Testis (tissue), 3 donors: ENCODE measurements around the gene IQCH. TPM values are rescaled to one million over a fixed set of nuclear protein-coding genes. Genes with fewer than 3 reads are reported as not detected.

Experiments
- DNase-seq: peaks from one replicate; pipeline ENCODE4 v3.0.0-alpha.2; 2019
- H3K27ac ChIP-seq, 2 donors: fragments of 200-600 bp; sonication (generic); one replicate each; pipeline ENCODE4 v1.5.1; 2019
- H3K27me3 ChIP-seq: fragments of 200-600 bp; sonication (generic); one replicate; pipeline ENCODE4 v1.5.1; 2019
- H3K36me3 ChIP-seq: fragments of 200-600 bp; sonication (generic); one replicate; pipeline ENCODE4 v1.5.1; 2017; ENCODE audit warnings: low read depth; ENCODE audit errors: missing control alignments
- H3K4me1 ChIP-seq: fragments of 200-600 bp; sonication (generic); one replicate; pipeline ENCODE4 v1.5.1; 2019
- H3K4me3 ChIP-seq, 2 donors: fragments of 200-600 bp; sonication (generic); one replicate each; pipeline ENCODE4 v1.5.1; 2017 to 2019
- H3K9me3 ChIP-seq: fragments of 200-600 bp; sonication (generic); one replicate; pipeline ENCODE4 v1.5.1; 2017
- POLR2A ChIP-seq: fragments of 450-650 bp; IDR thresholded peaks from one replicate; pipeline ENCODE4 v1.6.1; 2017; ENCODE audit warnings: antibody characterized with exemption, mild to moderate bottlenecking, moderate library complexity
- WGBS, 2 donors: methylation state at CpG; one replicate each; pipeline ENCODE4 v1.1.5; 2018; 5-methylcytosine and 5-hydroxymethylcytosine counted together
- intact Hi-C: fragments of 100-400 bp; cut with DNase I; formaldehyde crosslinking; loops from one replicate; pipeline ENCODE4 v1.15.1; 2023; ENCODE audit warnings: low total_unique reads
- polyA plus RNA-seq: library from polyadenylated mRNA; stranded (reverse); fragments of 350-450 nt; fragmentation: Illumina TruSeq; extraction: RNeasy Lipid Tissue Mini Kit (QIAGEN cat#74804); gene quantifications from one replicate; pipeline ENCODE4 v1.2.3, GENCODE V29; 2014; ENCODE audit warnings: low read depth, low replicate concordance; ENCODE audit not compliant: insufficient read depth
- total RNA-seq, 2 donors: library from RNA; depleted of rRNA; stranded (reverse); fragments of >200 nt; gene quantifications; one replicate each; pipeline ENCODE4 v1.2.3, GENCODE V29; 2016
- TF ChIP-seq, protein P1 (sequence below), 3 experiments: fragments of 450-650 bp in 2 of 3; fragments of 200-600 bp in 1 of 3; sonication (generic) in 1 of 3; IDR thresholded peaks; one replicate each; pipeline ENCODE4 v1.5.1; 2016 to 2019; ENCODE audit warnings: antibody characterized with exemption in 3 of 3, mild to moderate bottlenecking in 2 of 3, moderate library complexity in 1 of 3

IQCH gene
- total and polyA plus RNA-seq, 3 donors from 2014 or later: 23.5 to 42.2 (median 31.9) TPM

DNA sequence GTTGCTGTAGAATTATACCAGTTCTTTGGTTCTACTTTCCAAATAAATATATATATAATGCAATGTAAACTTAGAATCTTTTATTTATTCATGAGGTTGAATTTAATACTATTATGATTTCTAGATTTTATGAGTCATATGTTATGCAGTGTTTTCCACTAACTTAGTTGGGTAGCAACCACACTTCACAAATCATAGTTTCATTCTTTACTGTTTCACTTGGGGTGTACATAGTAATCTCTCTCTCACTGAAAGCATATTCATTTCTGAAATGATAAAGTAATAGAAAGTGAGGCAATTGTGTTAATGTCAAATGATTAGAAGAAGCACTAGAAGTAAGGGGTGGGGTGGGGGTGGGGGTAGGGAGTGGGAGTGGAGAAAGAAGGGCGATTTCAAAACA is 52.6 kb downstream of the IQCH start:
- no peaks in the 10 kb centered on the region for H3K4me1 ChIP-seq
- H3K4me3 ChIP-seq: no peak overlapping the region
- H3K9me3 ChIP-seq: no peaks in the 10 kb centered on the region
- no peak for DNase-seq
- no peaks in the 10 kb centered on the region for H3K27me3 ChIP-seq
- TF ChIP-seq, protein P1, sequence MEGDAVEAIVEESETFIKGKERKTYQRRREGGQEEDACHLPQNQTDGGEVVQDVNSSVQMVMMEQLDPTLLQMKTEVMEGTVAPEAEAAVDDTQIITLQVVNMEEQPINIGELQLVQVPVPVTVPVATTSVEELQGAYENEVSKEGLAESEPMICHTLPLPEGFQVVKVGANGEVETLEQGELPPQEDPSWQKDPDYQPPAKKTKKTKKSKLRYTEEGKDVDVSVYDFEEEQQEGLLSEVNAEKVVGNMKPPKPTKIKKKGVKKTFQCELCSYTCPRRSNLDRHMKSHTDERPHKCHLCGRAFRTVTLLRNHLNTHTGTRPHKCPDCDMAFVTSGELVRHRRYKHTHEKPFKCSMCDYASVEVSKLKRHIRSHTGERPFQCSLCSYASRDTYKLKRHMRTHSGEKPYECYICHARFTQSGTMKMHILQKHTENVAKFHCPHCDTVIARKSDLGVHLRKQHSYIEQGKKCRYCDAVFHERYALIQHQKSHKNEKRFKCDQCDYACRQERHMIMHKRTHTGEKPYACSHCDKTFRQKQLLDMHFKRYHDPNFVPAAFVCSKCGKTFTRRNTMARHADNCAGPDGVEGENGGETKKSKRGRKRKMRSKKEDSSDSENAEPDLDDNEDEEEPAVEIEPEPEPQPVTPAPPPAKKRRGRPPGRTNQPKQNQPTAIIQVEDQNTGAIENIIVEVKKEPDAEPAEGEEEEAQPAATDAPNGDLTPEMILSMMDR (IDR thresholded peaks at IDR 0.05): no peak
- no peak for TF ChIP-seq POLR2A
- WGBS, 2 donors: 70 to 72% methylated on average over 1 of the region's 1 CpG
- intact Hi-C loops: loop anchor here (10.0 kb wide), 1 partner anchor 362 kb away; no protein-coding TSS in a partner anchor
- H3K27ac ChIP-seq: no peak overlapping the region
- H3K36me3 ChIP-seq: no peaks in the 10 kb centered on the region

DNA sequence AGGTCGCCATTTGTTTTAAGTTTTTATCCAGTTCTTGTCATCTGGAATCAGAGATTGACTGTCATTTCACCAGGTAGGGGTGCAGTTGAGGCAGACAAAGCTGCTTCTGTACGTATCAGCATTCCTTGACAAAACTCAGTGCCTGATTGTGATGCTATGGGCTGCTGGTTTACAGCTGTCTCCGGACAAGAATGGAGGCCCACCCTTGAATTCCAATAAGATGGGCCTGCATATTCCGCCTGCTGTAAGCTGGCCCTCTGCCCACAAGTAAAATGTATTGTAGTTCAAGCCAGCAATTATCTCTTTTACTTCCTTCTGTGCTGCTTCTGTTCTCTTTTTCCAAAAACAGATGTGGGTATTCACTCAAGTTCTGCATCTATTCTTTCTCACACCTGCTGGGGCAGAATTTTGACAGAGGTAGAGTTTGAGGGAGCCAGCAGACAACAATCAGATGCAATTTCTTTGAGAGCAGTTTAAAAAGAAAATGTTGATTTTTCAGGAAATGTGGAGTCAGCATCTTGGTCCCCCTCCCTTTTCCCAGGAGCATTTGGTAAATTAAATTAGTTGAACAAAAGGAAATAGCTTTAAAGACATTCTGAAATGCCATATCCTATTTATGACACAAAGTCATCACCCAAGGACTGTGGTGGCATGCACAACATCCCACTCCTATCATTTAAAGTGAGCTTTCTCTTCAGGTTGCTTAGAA is 53.5 kb downstream of the IQCH start:
- H3K27ac ChIP-seq: no peak overlapping the region
- no peaks in the 10 kb centered on the region for H3K9me3 ChIP-seq
- H3K4me3 ChIP-seq: no peak overlapping the region
- H3K4me1 ChIP-seq: no peaks in the 10 kb centered on the region
- no peaks in the 10 kb centered on the region for H3K27me3 ChIP-seq
- H3K36me3 ChIP-seq: no peaks in the 10 kb centered on the region
- no peak for DNase-seq
- no peak for TF ChIP-seq POLR2A
- TF ChIP-seq, protein P1 (IDR thresholded peaks at IDR 0.05): no peak
- 56 to 70% methylated on average over 4 of the region's 4 CpGs for WGBS, 2 donors
- intact Hi-C loops: loop anchor here (10.0 kb wide), 1 partner anchor 363 kb away; no protein-coding TSS in a partner anchor

GRCh38 chr15:67311731-67312130 is 57.1 kb downstream of the IQCH start:
- H3K9me3 ChIP-seq: no peaks in the 10 kb centered on the region
- TF ChIP-seq, protein P1 (IDR thresholded peaks at IDR 0.05): no peak
- TF ChIP-seq POLR2A: no peak
- H3K27me3 ChIP-seq: no peaks in the 10 kb centered on the region
- 91 to 96% methylated on average over 1 of the region's 1 CpG for WGBS, 2 donors
- H3K4me3 ChIP-seq: no peak overlapping the region
- no peak overlapping the region for H3K27ac ChIP-seq
- no peak for DNase-seq
- no peaks in the 10 kb centered on the region for H3K4me1 ChIP-seq
- H3K36me3 ChIP-seq: no peaks in the 10 kb centered on the region
- intact Hi-C loops: no loop called here

- Histone ChIP-seq H3K27ac (no peak overlapping the region), H3K9me3 (no peaks in the 10 kb centered on the region), H3K4me1 (no peaks in the 10 kb centered on the region), H3K36me3 (no peaks in the 10 kb centered on the region), H3K27me3 (no peaks in the 10 kb centered on the region), H3K4me3 (no peak overlapping the region)
- no peak for DNase-seq
- TF ChIP-seq POLR2A: no peak
- TF ChIP-seq, protein P1 (IDR thresholded peaks at IDR 0.05): no peak
- 85 to 94% methylated on average over 3 of the region's 3 CpGs for WGBS, 2 donors
- intact Hi-C loops: no loop called here
Observed at GRCh38 chr15:67319961-67320360, 65.4 kb downstream of the IQCH start.

DNA sequence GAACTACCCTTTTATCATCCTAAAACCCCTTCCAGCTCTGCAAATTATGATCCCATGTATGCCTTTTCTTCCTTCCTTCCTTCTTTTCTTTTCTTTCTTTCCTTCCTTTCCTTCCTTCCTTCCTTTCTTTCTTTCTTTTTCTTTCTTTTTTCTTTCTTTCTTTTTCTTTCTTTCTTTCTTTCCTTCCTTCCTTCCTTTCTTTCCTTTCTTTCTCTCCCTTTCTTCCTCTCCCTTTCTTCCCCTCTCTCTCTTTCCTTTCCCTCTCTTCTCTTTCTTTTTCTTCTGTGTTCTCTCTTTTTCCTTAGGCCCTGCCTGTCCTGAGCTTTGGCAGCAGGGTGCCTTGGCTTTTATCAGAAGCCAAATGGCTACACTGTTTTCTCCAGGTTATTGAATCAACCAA is 66.8 kb downstream of the IQCH start:
- TF ChIP-seq, protein P1 (IDR thresholded peaks at IDR 0.05): no peak
- no peak for TF ChIP-seq POLR2A

More for the DNA sequence above, 66.8 kb downstream of the IQCH start:
- H3K27ac ChIP-seq: no peak overlapping the region
- H3K9me3 ChIP-seq: no peaks in the 10 kb centered on the region
- H3K36me3 ChIP-seq: no peaks in the 10 kb centered on the region
- intact Hi-C loops: no loop called here
- H3K4me3 ChIP-seq: no peak overlapping the region
- no peaks in the 10 kb centered on the region for H3K4me1 ChIP-seq
- DNase-seq: no peak
- no peaks in the 10 kb centered on the region for H3K27me3 ChIP-seq
